PC-3 (cell line): ENCODE results near the gene ALKBH2. TPM values are rescaled to one million over a fixed set of nuclear protein-coding genes. Genes with fewer than 3 reads are reported as not detected.

Source experiments
- ATAC-seq: fragments of 200-7000 bp; cut with Tn5 transposase; 2 replicates; pipeline ENCODE4 v1.9.1; 2020; ENCODE audit warnings: mild to moderate bottlenecking, moderate library complexity
- BruUV-seq: library from RNA; stranded (reverse); fragments of 400-500 nt; replicated peaks from 2 replicates; lab custom pipeline; 2021; lab: Mats Ljungman, UMichigan
- CTCF ChIA-PET: fragments of 300-600 bp; sonication (Branson Sonifier 250); formaldehyde crosslinking; loops from one replicate; lab custom pipeline; 2022; ENCODE audit warnings: antibody characterized with exemption; lab: Charles Lee
- POLR2A ChIA-PET: fragments of 300-600 bp; sonication (Branson Sonifier 250); formaldehyde crosslinking; loops from one replicate; lab custom pipeline; 2022; ENCODE audit warnings: antibody characterized with exemption; ENCODE audit not compliant: unreplicated experiment; lab: Charles Lee
- DNase-seq: peaks from one replicate; pipeline ENCODE4 v3.0.0-alpha.2; 2015
- H2AFZ ChIP-seq: fragments of 300-600 bp; sonication (generic); 2 replicates; pipeline ENCODE4 v1.6.0; 2016; ENCODE audit warnings: antibody characterized with exemption, low read length
- H3F3A ChIP-seq: fragments of 300-600 bp; sonication (generic); one replicate; pipeline ENCODE4 v1.6.0; 2017; ENCODE audit warnings: antibody characterized with exemption, low read length, control low read depth, mild to moderate bottlenecking; ENCODE audit not compliant: unreplicated experiment
- H3K27ac ChIP-seq: fragments of 300-600 bp; sonication (generic); 2 replicates; pipeline ENCODE4 v1.5.1; 2016; ENCODE audit warnings: mild to moderate bottlenecking, low read length
- H3K27me3 ChIP-seq: fragments of 300-600 bp; sonication (generic); 2 replicates; pipeline ENCODE4 v1.6.1; 2016; ENCODE audit warnings: low read length, mixed read lengths
- H3K36me3 ChIP-seq: fragments of 300-600 bp; sonication (generic); 2 replicates; pipeline ENCODE4 v1.6.1; 2016; ENCODE audit warnings: low read depth, mixed run types, low read length, mixed read lengths
- H3K4me1 ChIP-seq: fragments of 300-600 bp; sonication (generic); 2 replicates; pipeline ENCODE4 v1.5.1; 2016; ENCODE audit warnings: low read length; ENCODE audit not compliant: insufficient read depth
- H3K4me2 ChIP-seq: fragments of 300-600 bp; sonication (generic); 2 replicates; pipeline ENCODE4 v1.6.0; 2016; ENCODE audit warnings: low read length
- H3K4me3 ChIP-seq: fragments of 300-600 bp; sonication (generic); 2 replicates; pipeline ENCODE4 v1.5.1; 2016; ENCODE audit warnings: mild to moderate bottlenecking, low read length, mixed read lengths
- H3K79me2 ChIP-seq: fragments of 300-600 bp; sonication (generic); 2 replicates; pipeline ENCODE4 v1.6.1; 2017; ENCODE audit warnings: low read length, mixed read lengths
- H3K9ac ChIP-seq: fragments of 300-600 bp; sonication (generic); 2 replicates; pipeline ENCODE4 v1.6.0; 2016; ENCODE audit warnings: mild to moderate bottlenecking, low read length
- H3K9me2 ChIP-seq: fragments of 300-600 bp; sonication (generic); replicated peaks from 2 replicates; pipeline ENCODE4 v1.6.1; 2016; ENCODE audit warnings: mixed run types, low read length, mixed read lengths
- H3K9me3 ChIP-seq: fragments of 300-600 bp; sonication (generic); 2 replicates; pipeline ENCODE4 v1.6.1; 2016; ENCODE audit warnings: low read length, mixed read lengths
- H4K20me1 ChIP-seq: fragments of 300-600 bp; sonication (generic); 2 replicates; pipeline ENCODE4 v1.6.1; 2016; ENCODE audit warnings: low read length, mixed read lengths
- CTCF ChIP-seq: fragments of 300-600 bp; sonication (generic); conservative IDR thresholded peaks from 2 replicates; pipeline ENCODE4 v1.5.1; 2017; ENCODE audit warnings: antibody characterized with exemption, low read depth, mild to moderate bottlenecking, low read length
- EZH2 ChIP-seq: fragments of 300-600 bp; sonication (generic); IDR thresholded peaks from one replicate; pipeline ENCODE4 v1.6.1; 2017; ENCODE audit warnings: antibody characterized with exemption, mild to moderate bottlenecking, low read length; ENCODE audit not compliant: unreplicated experiment
- EZH2phosphoT487 ChIP-seq: fragments of 300-600 bp; sonication (generic); IDR thresholded peaks from 2 replicates; pipeline ENCODE4 v1.6.1; 2018; ENCODE audit warnings: mild to moderate bottlenecking, antibody characterized with exemption, low read length, borderline replicate concordance
- intact Hi-C: fragments of 100-400 bp; cut with micrococcal nuclease; formaldehyde crosslinking; loops from 2 replicates; pipeline ENCODE4 v1.9.0; 2023
- total RNA-seq: library from RNA; depleted of rRNA; stranded (reverse); fragments of >200 nt; gene quantifications from 2 replicates; pipeline ENCODE4 v1.2.3, GENCODE V29; 2014

ALKBH2 gene
- total RNA-seq, 1 experiment from 2014 or later, result 74.0 TPM

GRCh38 chr12:109125791-109126190, 32.5 kb upstream of the ALKBH2 start:
- ChIA-PET CTCF (no interaction called here), POLR2A (no interaction called here)
- Histone ChIP-seq H4K20me1 (no peaks in the 10 kb centered on the region), H3K9me2 (no peaks in the 10 kb centered on the region), H3K4me2 (no peak overlapping the region), H2AFZ (no peak overlapping the region), H3K9ac (no peak overlapping the region), H3K79me2 (no peaks in the 10 kb centered on the region), H3K9me3 (no peaks in the 10 kb centered on the region), H3K27ac (no peak overlapping the region), H3K4me3 (no peak overlapping the region), H3K27me3 (no peaks in the 10 kb centered on the region), H3K36me3 (no peaks in the 10 kb centered on the region), H3F3A (no peaks in the 10 kb centered on the region), H3K4me1 (no peaks in the 10 kb centered on the region)
- intact Hi-C loops, result no loop called here
- ATAC-seq (no peak), DNase-seq (no peak)
- no peak for TF ChIP-seq EZH2
- no peak for TF ChIP-seq EZH2phosphoT487
- BruUV-seq, result no TSS peak

DNA sequence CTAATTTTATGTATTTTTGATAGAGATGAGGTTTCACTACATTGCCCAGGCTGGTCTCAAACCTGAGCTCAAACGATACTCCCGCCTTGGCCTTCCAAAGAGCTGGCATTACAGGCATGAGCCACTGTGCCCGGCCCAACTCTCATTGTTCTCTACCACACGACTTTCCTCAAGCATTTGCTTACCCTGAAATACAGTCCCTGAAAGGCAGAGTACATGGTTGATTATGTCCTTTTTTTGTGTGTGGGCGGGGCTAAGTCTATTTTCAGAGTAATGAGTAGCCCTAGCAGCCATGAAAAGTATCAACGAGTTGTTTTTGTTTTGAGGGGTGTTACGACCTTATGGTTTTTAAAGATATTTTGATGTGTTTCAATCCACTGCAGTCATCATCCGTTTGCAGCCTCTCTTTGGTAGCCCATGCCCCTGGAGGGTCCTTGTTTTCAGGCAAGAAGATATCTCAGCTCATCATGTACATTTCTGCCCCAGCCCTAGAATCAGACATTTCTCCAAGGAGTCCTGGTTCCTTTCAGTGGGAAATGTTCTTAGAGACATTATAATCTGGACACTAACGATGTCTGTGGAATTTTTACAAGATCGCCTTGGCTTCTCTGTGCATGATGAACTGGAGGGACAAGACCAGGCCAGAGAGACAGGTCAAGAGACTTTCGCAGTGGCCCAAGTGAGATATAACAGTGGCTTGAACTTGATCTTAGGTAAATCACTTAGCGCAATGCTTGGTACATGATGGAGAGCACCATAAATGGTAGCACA, 31.8 kb upstream of the ALKBH2 start:
- Histone ChIP-seq H4K20me1 (no peaks in the 10 kb centered on the region), H3K27me3 (no peaks in the 10 kb centered on the region), H3K79me2 (no peaks in the 10 kb centered on the region), H3F3A (no peaks in the 10 kb centered on the region), H3K9me3 (no peaks in the 10 kb centered on the region), H3K36me3 (no peaks in the 10 kb centered on the region), H3K9ac (no peak overlapping the region), H3K4me3 (no peak overlapping the region), H3K9me2 (no peaks in the 10 kb centered on the region), H3K4me1 (no peaks in the 10 kb centered on the region), H3K27ac (no peak overlapping the region), H2AFZ (no peak overlapping the region), H3K4me2 (no peak overlapping the region)
- POLR2A ChIA-PET, result no interaction called here
- no TSS peak for BruUV-seq
- ATAC-seq (no peak), DNase-seq (no peak)
- CTCF ChIA-PET, result no interaction called here
- TF ChIP-seq EZH2, result no peak
- TF ChIP-seq EZH2phosphoT487, result no peak
- no peak for TF ChIP-seq CTCF
- intact Hi-C loops, result no loop called here

DNA sequence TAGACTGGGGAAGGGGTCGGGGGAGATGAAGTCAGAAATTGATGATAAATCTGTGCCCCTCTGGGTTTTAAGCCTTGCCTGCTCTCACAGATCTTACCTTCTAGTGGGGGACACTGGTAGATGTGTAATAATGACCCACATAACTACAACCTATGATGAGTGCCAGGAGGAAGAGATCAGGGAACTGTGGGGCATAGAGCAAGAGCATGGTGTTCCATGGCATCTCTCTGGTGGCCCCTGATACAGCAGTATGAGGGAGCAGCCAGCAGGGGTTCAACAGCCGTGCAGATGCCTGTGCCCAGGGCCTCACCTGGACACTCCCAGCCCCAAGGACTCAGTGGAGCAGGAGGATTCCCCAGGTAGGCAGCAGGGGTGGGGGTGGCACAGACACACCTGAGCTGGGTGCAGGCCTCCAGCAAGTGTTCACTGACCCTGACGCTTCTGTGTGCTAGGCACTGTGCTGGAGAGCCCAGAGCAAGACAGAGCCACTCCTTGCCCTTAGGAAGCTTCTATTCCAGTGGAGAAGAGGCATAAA, 28.1 kb upstream of the ALKBH2 start:
- ATAC-seq (no peak), DNase-seq (no peak)
- TF ChIP-seq EZH2 (no peak), CTCF (no peak), EZH2phosphoT487 (no peak)
- Histone ChIP-seq H4K20me1 (no peaks in the 10 kb centered on the region), H3K36me3 (no peaks in the 10 kb centered on the region), H3K9ac (no peak overlapping the region), H3F3A (no peaks in the 10 kb centered on the region), H3K27ac (no peak overlapping the region), H2AFZ (no peak overlapping the region), H3K4me3 (no peak overlapping the region), H3K4me2 (no peak overlapping the region), H3K27me3 (no peaks in the 10 kb centered on the region), H3K4me1 (no peaks in the 10 kb centered on the region), H3K9me2 (no peaks in the 10 kb centered on the region), H3K9me3 (no peaks in the 10 kb centered on the region), H3K79me2 (no peaks in the 10 kb centered on the region)
- ChIA-PET POLR2A (no interaction called here), CTCF (no interaction called here)
- intact Hi-C loops, result no loop called here
- no TSS peak for BruUV-seq
